ENCODE results near the gene KRTAP5-5. TPM values are rescaled to one million over a fixed set of nuclear protein-coding genes. Genes with fewer than 3 reads are reported as not detected.

The KRTAP5-5 gene
- total RNA-seq, 2 donors from 2014 or later = not detected

DNA sequence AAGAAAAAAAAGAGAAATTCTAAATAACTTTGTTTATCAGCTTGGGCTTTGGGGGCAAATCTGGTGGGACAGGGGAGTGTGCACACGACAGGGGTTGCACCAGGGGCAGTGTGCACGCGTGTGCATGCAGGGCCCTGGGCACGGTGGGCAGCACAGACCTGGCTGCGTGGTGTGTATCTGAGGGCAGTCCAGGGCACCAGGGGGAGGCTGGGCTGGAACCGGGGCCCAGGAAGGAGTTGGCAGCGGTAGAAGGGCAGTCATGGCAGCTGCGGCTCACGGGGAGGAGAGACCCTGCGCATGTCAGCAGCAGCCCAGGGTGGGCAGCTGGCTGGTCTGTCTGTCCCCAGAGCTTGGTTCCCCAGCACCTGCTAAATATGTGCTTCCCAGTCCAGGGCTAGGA lies 4.3 kb downstream of the KRTAP5-5 start:
- no peak for TF ChIP-seq POLR2A (IDR thresholded peaks at IDR 0.05)
- TF ChIP-seq, protein P1, sequence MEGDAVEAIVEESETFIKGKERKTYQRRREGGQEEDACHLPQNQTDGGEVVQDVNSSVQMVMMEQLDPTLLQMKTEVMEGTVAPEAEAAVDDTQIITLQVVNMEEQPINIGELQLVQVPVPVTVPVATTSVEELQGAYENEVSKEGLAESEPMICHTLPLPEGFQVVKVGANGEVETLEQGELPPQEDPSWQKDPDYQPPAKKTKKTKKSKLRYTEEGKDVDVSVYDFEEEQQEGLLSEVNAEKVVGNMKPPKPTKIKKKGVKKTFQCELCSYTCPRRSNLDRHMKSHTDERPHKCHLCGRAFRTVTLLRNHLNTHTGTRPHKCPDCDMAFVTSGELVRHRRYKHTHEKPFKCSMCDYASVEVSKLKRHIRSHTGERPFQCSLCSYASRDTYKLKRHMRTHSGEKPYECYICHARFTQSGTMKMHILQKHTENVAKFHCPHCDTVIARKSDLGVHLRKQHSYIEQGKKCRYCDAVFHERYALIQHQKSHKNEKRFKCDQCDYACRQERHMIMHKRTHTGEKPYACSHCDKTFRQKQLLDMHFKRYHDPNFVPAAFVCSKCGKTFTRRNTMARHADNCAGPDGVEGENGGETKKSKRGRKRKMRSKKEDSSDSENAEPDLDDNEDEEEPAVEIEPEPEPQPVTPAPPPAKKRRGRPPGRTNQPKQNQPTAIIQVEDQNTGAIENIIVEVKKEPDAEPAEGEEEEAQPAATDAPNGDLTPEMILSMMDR (IDR thresholded peaks at IDR 0.05) = no peak
- TF ChIP-seq POLR2AphosphoS5 (IDR thresholded peaks at IDR 0.05) = no peak
- peaks cover 6% of the 10 kb centered on the region for H3K27me3 ChIP-seq (replicated peaks; ENCODE audit: insufficient read depth)

DNA sequence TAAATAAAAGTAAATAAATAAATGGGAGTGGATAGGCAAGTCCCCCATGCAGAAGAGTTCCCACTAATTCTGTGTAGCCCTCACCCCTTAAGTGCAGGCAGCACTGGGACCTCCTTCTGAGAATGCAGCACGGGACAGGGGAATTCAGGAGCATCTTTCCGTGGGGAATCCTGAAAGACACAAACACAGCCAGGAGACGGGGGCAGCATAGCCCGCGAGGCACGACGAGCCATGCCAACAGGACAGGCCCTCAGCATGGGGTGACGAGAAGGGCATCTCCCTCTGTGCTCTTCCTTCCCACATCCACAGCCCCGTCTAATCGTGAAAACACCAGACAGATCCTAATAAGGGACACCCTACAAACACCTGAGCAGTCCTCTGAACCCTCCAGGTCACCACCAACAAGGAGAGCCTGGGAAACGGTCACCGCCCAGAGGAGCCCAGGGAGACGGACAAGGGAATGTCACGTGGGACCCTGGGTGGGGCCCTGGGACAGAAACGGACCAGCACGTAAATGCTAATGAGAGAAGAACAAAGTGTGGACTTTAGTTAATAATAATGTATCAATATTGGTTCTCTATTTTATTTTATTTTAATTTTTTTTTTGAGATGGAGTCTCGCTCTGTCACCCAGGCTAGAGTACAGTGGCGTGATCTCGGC lies 6.8 kb downstream of the KRTAP5-5 start:
- no peak for TF ChIP-seq POLR2A (IDR thresholded peaks at IDR 0.05)
- no peak for TF ChIP-seq POLR2AphosphoS5 (IDR thresholded peaks at IDR 0.05)
- TF ChIP-seq, protein P1 (IDR thresholded peaks at IDR 0.05) = no peak
- WGBS = 85% methylated on average over 19 of the region's 19 CpGs
- Histone ChIP-seq H3K9me3 (no peaks in the 10 kb centered on the region), H3K36me3 (no peaks in the 10 kb centered on the region), H3K27ac (no peak overlapping the region), H3K4me1 (replicated peaks) (no peaks in the 10 kb centered on the region), H3K4me3 (no peak overlapping the region), H3K27me3 (replicated peaks; ENCODE audit: insufficient read depth) (peaks cover 3% of the 10 kb centered on the region)
- intact Hi-C loops (cut with DNase I) = no loop called here
- DNase-seq (ENCODE audit: low spot score) = no peak

More for the DNA sequence above, 4.3 kb downstream of the KRTAP5-5 start:
- Histone ChIP-seq H3K4me1 (replicated peaks) (no peaks in the 10 kb centered on the region), H3K36me3 (no peaks in the 10 kb centered on the region), H3K27ac (no peak overlapping the region), H3K9me3 (no peaks in the 10 kb centered on the region), H3K4me3 (no peak overlapping the region)
- 90% methylated on average over 10 of the region's 10 CpGs for whole genome bisulfite sequencing
- no peak for DNase-seq (ENCODE audit: low spot score)
- intact Hi-C loops (cut with DNase I) = no loop called here

DNA sequence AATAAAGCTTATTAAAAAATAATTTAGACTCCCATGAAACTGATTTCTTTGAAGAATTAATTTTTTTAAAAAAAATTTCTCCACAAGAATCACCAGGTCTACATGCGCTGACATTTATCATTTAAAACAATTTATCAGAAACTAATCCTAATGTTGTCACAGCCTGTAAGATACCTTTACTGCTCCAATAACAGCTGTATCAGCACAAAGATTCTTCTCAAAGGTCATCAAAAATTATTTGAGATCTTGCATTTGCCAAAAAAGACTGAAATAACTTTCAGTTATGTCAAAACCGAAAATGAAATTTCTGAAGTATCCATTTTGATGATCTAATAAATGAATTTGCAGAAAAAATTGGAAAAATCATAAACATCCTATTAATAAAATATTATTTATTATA lies 8.1 kb downstream of the KRTAP5-5 start:
- H3K4me1 ChIP-seq (replicated peaks) = no peaks in the 10 kb centered on the region
- intact Hi-C loops (cut with DNase I) = no loop called here
- H3K36me3 ChIP-seq = no peaks in the 10 kb centered on the region
- no peak overlapping the region for H3K27ac ChIP-seq
- H3K4me3 ChIP-seq = no peak overlapping the region
- WGBS = 97% methylated on average over 2 of the region's 2 CpGs
- no peaks in the 10 kb centered on the region for H3K9me3 ChIP-seq
- DNase-seq (ENCODE audit: low spot score) = no peak
- TF ChIP-seq, protein P1 (IDR thresholded peaks at IDR 0.05) = no peak
- TF ChIP-seq POLR2AphosphoS5 (IDR thresholded peaks at IDR 0.05) (no peak), POLR2A (IDR thresholded peaks at IDR 0.05) (no peak)
- peaks cover 3% of the 10 kb centered on the region for H3K27me3 ChIP-seq (replicated peaks; ENCODE audit: insufficient read depth)

DNA sequence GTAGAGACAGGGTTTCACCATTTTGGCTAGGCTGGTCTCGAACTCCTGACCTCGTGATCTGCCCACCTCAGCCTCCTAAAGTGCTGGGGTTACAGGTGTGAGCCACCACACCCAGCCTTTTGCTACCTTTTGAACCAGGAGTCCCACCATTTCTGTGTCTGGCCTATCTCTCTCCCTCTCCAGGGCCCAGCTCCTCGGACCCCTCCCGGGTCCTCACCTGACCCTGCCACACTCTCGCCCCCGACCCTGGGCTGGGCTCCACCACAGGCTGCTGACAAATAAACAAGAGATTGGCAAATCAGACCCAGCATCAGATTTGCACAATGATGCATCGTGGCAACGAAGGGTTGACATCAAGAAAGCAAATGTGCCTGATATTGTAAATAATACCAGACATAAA lies 8.8 kb downstream of the KRTAP5-5 start:
- Histone ChIP-seq H3K4me1 (replicated peaks) (no peaks in the 10 kb centered on the region), H3K36me3 (no peaks in the 10 kb centered on the region), H3K27ac (no peak overlapping the region), H3K9me3 (no peaks in the 10 kb centered on the region), H3K4me3 (no peak overlapping the region), H3K27me3 (replicated peaks; ENCODE audit: insufficient read depth) (peaks cover 3% of the 10 kb centered on the region)
- intact Hi-C loops (cut with DNase I) = no loop called here
- DNase-seq (ENCODE audit: low spot score) = no peak
- TF ChIP-seq, protein P1 (IDR thresholded peaks at IDR 0.05) = no peak
- no peak for TF ChIP-seq POLR2A (IDR thresholded peaks at IDR 0.05)
- TF ChIP-seq POLR2AphosphoS5 (IDR thresholded peaks at IDR 0.05) = no peak
- WGBS = 90% methylated on average over 8 of the region's 8 CpGs

DNA sequence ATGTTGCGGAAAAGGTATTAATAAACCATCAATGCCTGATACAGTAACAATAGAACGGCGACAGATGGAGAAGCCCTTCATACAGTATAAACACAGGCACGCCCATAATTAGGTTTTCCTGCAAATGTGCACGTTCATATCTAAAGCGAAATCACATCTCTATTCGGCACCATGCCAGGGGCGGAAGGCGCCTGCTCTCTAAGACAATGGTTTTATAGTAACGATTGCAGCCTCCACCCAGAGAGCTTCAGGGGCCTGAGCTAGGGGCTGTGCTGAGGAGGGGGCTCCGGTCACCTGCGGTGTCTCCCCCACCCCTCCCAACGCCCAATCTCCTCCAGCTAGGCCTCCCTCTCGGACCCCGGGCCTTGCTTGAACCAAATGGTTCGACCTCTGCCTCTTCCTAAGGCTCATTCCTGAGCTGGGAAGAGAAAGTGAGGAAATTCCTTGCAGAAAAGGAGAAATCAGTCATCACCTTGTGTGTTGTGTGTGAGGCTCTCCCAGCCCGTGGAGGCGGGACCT lies 9.6 kb downstream of the KRTAP5-5 start:
- Histone ChIP-seq H3K9me3 (no peaks in the 10 kb centered on the region), H3K27ac (no peak overlapping the region), H3K4me1 (replicated peaks) (no peaks in the 10 kb centered on the region), H3K27me3 (replicated peaks; ENCODE audit: insufficient read depth) (no peaks in the 10 kb centered on the region), H3K36me3 (no peaks in the 10 kb centered on the region), H3K4me3 (no peak overlapping the region)
- 29% methylated on average over 18 of the region's 18 CpGs for WGBS
- no peak for TF ChIP-seq POLR2AphosphoS5 (IDR thresholded peaks at IDR 0.05)
- intact Hi-C loops (cut with DNase I) = no loop called here
- DNase-seq (ENCODE audit: low spot score) = no peak

Measured in prostate gland (tissue), 2 donors.